GM20000 (cell line): ENCODE measurements around the gene ANKRD18A.
"Not testable (repeated sequence)": the region's sequence is repeated elsewhere in the genome, so short reads cannot be mapped to it uniquely, and the experiment has no call there.

Experiments
- DNase-seq: peaks from one replicate; pipeline ENCODE4 v3.0.0; 2012; ENCODE audit warnings: low spot score
- TF ChIP-seq, protein P1 (sequence below): IDR thresholded peaks from 2 replicates; pipeline ENCODE4 v1.5.1; 2012; ENCODE audit warnings: mild to moderate bottlenecking, control low read depth; ENCODE audit errors: extremely low read depth, missing control alignments

The ANKRD18A gene

DNA sequence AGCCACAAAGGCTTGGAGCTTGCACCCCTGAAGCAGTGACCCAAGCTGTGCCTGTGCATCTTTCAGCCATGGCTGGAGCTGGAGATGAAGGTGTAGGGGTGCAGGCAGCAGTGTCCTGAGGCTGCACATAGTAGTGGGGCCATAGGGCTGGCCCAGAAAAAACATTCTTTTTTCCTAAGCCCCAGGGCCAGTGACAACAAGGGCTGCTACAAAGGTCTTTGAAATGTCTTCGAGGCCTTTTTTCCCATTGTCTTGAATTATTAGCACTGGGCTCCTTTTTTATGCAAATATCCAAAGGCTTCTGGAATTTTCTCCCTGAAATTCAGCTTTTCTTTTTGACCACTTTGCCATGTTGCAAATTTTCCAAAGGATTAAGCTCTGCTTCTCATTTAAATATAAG is 62.6 kb downstream of the ANKRD18A start:
- DNase-seq = not testable (repeated sequence)

DNA sequence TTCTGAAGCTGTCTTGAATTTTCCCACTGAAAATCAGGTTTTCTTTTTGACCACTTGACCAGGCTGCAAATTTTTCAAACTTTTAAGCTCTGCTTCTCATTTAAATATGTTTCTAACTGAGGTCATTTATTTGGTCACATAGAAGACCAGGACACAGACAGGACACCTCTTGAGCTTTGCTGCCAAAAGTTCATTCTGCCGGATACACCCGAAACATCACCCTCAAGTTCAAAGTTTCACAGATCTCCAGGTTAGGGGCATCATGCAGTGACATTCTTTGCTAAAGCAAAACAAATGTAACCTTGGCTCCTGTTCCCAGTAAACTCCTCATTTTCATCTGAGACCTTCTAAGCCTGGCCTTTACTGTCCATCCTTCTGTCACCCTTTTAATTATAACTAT is 65.4 kb downstream of the ANKRD18A start:
- not testable (repeated sequence) for DNase-seq

DNA sequence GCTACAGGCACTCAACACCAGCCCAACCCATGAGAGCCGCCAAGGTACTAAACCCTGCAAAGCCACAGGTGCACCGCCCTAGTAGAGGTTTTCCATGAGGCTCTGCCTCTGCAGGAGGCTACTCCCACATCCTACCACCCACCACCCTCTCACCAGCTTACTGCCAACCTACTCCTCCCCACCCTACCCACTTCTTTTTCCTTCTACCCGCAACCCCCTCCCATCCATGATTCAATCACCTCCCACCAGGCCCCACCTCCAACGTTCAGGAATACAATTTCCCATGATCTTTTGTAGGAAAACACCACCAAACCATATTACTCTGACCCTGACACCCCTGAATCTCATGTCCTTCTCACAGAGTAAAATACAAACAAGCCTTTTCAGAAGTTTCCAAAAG is 67.4 kb downstream of the ANKRD18A start:
- DNase-seq = not testable (repeated sequence)

DNA sequence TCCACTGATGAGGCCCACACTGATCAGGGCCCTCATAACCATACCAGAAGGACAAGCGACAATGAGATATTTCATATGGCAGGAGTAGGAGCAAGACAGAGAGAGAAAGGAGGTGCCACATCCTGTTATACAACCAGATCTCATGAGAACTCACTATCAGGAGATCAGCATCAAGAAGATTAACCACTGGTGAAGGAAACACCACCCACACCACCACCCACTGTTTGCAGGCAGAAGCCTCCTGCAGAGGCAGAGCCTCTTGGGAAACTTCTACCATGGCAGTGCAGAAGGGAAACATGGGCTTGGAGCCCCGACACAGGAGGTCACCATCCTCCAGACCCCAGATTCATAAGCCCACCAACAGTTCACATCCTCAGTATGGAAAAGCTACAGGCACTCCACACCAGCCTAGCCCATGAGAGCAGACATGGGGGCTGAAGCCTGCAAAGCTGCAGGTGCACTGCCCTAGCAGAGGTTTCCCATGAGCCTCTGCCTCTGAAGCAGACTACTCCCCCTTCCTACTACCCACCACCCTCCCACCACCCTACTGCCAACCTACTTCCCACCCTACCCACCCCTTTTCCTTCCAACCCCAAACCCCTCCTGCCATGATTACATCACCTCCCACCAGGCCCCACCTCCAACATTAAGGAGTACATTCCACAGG is 73.8 kb downstream of the ANKRD18A start:
- DNase-seq = not testable (repeated sequence)

DNA sequence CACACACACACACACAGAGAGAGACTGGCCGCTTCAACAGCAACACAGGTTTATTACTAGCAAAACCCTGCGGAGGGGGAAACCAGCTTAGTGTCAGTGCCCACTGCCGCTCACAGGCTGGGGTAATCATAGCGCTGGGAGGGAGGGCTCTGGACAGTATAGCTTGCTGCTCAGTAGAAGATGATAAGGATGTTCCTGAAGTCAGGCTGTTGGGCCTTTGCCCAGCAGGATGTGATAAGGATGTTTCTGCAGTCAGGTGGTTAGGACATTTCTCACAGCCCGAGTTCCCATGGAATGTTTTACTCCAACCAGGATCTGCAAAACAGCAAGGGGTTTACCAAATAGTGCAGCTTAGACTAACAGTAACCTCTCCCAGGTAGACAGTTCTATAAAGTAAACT is 79.9 kb downstream of the ANKRD18A start:
- not testable (repeated sequence) for DNase-seq

DNA sequence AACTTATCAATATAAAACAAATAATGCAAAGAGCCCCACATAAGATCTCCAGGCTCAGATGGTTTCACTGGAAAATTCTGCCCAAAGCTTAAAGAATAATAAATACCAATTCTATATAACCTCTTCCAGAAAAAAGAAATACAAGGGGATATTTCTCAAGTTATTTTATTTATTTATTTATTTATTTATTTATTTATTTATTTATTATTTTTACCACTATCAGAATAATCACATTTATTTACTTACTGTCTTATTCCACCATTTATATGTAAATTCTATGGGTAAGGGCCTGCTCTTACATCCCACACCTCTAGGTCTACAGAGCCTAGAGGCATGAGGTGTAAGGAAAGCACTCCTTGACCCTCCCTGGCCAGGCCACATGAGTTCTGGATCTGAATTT is 91.1 kb downstream of the ANKRD18A start:
- TF ChIP-seq, protein P1, sequence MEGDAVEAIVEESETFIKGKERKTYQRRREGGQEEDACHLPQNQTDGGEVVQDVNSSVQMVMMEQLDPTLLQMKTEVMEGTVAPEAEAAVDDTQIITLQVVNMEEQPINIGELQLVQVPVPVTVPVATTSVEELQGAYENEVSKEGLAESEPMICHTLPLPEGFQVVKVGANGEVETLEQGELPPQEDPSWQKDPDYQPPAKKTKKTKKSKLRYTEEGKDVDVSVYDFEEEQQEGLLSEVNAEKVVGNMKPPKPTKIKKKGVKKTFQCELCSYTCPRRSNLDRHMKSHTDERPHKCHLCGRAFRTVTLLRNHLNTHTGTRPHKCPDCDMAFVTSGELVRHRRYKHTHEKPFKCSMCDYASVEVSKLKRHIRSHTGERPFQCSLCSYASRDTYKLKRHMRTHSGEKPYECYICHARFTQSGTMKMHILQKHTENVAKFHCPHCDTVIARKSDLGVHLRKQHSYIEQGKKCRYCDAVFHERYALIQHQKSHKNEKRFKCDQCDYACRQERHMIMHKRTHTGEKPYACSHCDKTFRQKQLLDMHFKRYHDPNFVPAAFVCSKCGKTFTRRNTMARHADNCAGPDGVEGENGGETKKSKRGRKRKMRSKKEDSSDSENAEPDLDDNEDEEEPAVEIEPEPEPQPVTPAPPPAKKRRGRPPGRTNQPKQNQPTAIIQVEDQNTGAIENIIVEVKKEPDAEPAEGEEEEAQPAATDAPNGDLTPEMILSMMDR = no peak
- DNase-seq = no peak

DNA sequence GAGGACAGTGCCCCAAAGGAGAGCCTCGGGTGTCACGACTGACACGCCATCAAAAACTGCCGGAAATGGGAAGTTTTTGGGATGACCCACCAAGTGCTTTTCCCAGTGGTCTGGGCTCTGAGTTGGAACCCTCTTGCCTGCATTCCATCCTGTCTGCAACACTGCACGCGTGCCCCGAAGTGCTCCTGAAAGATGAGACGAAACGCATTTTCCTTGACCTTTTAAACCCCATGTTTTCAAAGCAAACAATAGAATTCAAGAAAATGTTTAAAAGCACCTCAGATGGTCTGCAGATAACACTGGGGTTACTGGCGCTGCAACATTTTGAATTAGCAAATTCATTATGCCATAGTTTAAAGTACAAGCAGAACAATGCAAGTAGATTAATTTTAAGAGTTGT is 92.9 kb downstream of the ANKRD18A start:
- TF ChIP-seq, protein P1 = no peak
- no peak for DNase-seq

DNA sequence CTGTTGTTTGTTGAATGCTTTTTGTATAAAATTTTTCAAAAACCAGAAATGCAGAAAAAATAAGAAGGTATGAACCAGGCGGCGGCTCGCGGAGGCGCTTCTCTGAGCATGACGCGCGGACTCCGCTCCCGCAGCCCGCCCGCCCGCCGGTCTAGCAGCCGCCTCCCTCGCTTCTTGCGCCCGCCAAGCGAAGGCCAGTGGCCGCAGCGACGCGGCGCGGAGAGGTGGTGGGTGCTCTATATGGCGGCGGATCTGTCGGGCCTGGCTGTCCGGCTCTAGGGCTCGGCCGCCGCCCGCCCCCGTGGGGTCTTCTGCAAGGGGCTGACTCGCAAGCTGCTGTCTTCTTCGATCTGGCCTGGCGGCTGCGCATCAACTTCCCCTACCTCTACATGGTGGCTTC is 93.8 kb downstream of the ANKRD18A start:
- DNase-seq = no peak
- TF ChIP-seq, protein P1 = no peak

DNA sequence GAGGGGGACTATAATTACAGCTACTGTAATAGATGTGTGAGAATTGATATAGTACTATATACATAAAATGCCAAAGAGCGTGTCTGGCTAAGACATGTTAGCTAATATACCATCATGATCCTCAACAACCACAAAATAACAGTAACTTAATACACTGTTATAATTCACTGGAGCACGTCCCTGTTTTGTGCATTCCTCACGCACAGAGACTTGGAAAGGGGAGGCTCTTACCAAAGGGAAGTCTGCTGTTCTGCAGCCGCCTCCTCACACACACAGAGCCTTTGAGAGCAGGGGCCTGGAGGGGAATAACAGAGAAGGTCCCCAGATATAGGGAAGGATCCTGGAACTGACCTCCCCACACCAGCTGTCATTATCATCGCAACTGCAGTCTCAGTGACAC is 97.3 kb downstream of the ANKRD18A start:
- no peak for DNase-seq
- TF ChIP-seq, protein P1 = no peak

DNA sequence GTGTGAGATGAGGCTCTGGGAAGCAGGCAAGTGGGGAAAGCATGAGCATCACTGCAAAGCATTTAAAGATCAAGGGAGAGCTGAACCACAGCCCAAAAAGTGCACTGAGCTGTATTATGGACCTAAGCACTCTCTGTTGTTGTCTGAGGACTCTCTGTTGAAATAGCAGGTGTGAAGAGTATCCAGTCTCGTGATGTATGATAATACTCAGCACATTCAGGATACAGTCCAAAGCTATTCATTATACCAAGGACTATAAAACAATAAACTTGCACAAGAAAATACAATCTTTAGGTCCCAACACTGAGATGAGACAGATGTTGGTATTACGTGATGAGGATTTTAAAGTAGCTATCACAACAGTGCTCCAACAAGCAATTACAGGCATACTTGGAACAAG is 98.6 kb downstream of the ANKRD18A start:
- no peak for DNase-seq
- TF ChIP-seq, protein P1 = no peak
